HG03432 (cell line): ENCODE measurements around the gene NPM1.
"Not testable (repeated sequence)": the region's sequence is repeated elsewhere in the genome, so short reads cannot be mapped to it uniquely, and the experiment has no call there.

Source experiments
- ATAC-seq: cut with Tn5 transposase; IDR thresholded peaks from one replicate; pipeline ENCODE4 v1.9.1; 2021; ENCODE audit warnings: mild to moderate bottlenecking, moderate library complexity; ENCODE audit not compliant: unreplicated experiment

NPM1 gene, protein sequence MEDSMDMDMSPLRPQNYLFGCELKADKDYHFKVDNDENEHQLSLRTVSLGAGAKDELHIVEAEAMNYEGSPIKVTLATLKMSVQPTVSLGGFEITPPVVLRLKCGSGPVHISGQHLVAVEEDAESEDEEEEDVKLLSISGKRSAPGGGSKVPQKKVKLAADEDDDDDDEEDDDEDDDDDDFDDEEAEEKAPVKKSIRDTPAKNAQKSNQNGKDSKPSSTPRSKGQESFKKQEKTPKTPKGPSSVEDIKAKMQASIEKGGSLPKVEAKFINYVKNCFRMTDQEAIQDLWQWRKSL

DNA sequence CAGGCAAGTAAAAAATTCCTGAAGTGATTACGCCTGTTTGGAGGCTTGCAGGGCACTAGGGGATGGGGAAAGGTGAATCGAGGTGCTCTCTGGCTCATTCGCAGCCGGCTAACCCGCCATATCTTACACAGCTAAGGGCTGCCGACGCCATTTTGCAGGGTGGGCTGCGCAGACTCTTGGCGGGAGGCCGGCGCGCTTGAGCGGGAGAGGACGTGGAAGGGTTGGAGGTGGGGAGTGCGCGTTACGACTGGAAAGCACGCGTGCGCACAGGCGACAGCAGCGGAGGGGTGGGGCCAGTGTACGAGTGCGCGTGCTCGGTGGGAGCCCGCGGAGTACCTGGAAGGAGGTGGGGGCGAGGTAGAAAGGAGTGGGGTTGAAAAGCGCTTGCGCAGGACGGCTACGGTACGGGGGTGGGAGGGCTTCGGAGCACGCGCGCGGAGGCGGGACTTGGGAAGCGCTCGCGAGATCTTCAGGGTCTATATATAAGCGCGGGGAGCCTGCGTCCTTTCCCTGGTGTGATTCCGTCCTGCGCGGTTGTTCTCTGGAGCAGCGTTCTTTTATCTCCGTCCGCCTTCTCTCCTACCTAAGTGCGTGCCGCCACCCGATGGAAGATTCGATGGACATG lies at the start of gene NPM1:
NPM1 (plus strand) TSS at position 505 of the 625 bp plus-strand sequence; CDS start at position 605, 100 bp downstream.
- peak; percentile 86 for ATAC-seq

DNA sequence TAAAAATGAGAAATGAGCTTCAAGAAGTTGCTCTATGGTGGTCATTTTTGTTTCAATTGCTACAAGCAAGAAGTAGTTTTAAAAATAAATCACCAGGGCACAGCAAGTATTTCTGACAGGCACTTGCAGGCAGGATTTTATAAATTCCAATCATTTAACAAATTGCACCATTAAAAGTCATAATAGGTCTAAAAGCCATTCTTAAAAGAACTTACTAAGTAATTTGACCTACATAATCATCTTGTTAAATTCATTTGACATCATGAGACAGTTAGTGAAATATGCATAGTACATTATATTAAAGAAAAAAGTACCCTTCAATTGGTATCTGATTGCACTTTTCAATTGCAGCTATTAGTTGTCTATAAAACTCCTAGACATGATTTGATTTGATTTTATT lies 47.6 kb upstream of the NPM1 start:
- no peak for ATAC-seq

DNA sequence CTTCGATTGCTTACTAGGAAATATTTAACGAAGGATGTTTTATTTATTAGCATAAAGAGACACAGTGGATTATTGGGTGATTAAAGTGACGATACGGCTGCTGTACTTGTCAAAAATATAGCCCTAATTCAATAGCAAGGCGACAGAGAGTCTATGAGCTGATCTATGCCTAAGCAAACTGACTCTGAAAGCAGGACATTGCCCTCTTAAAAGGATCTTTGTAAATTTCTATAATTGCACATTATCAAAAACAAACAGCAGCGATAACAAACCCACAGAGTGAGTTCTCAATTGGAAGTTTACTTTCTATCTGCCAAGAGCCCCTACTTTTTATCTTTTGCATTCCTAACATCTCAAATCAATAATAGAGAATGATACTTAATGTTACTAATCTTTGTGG lies 47.2 kb upstream of the NPM1 start:
- ATAC-seq: no peak

DNA sequence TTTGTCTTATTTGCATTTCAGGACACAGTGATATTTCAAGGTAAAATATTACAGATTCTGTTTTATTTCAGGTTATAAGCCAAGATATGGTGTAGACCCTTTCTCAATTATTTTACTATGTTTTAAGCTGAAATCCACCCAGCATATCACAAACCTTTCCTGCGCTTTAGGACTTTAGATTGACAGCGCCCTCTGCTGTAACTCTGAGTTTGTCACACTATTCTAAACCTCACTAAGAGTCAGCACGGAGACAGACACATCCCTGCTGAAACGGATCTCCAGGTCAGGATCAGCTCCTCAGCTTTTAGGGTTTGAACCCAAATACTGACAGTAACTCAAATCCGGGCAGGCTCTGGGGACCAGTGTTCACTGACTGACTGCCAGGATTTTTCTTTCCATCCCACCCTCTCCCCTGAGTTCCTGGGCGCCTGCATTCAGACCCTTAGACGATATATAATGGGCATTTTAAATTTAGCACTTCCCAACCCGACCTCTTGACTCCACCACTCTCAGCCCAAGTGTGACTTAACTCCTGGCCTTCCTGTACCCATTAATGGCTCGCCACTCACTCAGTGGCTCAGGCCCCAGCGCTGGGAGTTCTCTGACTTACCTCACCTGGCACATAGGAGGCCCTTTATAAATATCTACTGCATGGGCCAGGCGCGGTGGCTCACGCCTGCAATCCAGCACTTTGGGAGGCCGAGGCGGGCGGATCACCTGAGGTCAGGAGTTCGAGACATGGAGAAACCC lies 45.1 kb upstream of the NPM1 start:
- peak; percentile 69 for ATAC-seq

DNA sequence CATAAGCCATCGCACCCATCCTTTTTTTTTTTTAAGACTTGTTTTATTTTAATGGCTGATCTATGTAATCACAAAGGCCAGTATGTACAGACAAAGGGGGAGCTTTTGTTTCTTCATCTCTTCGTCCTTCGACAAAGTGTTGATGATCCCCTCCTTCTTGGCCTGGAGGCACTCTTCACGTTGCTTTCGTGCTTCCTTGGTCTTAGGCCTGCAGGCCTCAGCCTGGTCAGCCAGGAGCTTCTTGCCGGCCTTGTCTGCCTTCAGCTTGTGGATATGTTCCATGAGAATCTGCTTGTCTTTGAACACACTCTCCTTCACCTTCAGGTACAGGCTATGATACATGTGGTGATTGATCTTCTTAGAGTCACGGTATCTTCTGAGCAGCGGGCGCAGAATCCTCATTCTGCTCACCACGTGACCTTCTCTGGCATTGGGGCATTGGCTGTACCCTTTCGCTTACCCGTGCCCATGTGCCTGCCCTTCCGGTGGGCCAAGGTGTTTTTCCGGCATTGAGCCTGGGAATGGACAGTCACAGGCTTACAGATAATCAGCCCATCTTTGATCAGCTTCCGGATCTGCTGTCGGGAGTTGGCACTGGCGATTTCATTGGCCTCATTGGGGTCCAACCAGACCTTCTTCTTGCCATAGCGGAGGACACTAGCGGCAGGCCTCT lies 42.6 kb upstream of the NPM1 start:
- ATAC-seq: no peak

DNA sequence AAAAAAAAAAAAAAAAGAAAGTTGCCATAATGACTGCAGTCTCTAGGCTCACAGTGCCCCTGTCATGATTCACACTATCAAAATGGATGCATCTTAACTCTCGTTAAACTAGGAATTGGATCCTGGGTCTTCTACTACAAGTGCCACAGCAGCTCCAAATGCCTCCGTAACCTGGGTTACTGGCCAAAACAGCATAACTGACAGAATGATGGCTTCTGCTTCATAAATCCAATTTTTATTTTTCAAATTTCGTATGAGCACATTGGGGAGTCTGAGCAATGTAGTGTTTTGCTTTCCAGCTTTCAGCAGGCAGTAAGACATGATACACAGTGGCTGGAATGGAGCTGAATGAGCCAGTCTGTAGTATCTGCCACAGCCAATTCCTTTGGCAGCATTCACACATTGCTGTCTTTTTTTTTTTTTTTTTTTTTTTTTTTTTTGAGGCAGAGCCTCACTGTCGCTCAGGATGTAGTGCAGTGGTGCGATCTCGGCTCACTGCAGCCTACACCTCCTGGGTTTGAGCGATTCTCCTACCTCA lies 36.0 kb upstream of the NPM1 start:
- ATAC-seq: no peak

DNA sequence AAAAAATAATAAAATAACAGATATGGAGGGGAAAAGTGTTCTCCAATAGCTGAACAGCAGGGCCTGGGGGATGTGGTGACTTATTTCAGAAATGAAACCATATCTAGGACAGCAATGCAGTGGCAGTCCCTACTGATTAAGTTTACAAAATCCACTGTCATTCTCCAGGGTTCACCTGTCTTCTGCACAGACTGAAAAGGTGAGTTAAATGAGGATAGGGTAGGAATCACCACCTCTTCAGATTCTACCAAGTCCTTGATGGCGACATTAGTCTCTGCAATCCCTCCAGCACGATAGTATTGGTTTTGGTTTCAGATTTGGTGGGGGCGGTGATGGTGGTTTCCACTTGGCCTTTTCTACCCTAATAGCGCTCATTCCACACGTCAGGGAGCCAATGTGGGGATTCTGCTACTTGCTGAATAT lies 32.3 kb upstream of the NPM1 start:
- peak; percentile 96 for ATAC-seq

DNA sequence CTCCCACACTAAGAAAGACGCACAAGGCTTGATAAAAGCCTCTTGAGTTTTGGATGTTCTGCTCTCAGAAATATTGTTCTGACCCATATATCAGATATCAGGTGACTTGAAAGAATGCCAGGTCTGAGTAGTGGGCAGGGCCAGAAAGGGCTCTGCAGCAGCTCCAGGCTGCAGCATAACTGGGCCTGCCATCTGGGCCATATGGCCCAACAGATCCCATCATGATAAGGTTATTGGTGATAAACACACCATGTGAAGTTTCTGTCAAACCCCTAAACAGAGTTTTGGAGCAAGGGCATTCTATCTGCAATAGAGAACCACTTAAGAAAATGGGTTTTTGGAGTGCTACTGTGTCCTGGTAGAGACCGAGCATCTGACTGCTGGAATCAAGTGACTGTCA lies 29.8 kb upstream of the NPM1 start:
- no peak for ATAC-seq

DNA sequence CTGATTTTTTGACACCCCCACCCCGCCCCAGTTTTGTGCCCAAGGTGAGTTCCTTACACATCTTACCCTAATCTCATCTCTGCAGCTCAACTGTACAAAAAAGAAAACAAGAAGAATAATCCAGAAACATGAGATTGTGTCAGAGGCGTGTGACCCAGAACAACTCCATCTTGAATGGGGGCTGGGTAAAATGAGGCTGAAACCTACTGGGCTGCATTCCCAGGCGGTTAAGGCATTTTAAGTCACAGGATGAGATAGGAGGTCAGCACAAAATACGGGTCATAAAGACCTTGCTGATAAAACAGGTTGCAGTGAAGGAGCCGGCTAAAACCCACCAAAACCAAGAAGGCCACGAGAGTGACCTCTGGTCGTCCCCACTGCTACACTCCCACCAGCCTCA lies 26.5 kb upstream of the NPM1 start:
- ATAC-seq: not testable (repeated sequence)

DNA sequence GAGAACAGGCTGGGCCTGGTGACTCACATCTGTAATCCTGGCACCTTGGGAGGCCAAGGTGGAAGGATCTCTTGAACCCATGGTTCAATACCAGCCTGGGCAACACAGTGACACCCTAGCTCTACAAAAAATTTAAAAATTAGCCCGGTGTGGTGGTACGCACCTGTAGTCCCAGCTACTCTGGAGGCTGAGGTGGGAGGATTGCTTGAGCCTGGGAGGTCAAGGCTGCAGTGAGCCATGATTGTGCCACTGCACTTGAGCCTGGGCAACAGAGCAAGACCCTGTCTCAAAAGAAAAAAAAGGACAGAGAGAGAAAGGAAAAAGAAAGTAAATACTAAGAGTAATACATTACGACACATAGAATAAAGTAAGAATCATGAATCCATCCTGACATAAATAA lies 24.4 kb upstream of the NPM1 start:
- ATAC-seq: not testable (repeated sequence)

DNA sequence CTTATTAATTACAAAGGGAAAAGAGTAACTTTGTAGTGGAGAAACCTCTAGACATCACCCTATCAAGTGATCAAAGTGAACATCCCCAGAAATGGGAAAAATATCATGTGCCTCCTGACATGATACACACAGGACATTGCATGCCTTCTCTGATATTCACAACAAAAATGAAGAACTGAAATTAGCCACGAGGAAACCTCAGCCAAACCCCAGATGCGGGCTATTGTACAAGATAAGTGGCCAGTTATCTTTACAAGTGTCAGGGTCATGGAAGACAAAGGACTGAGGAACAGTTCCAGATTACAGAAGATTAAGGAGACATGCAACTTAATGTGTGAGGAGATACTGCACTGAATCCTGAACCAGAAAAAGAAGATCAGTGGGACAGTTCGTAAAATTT lies 23.8 kb upstream of the NPM1 start:
- ATAC-seq: no peak

DNA sequence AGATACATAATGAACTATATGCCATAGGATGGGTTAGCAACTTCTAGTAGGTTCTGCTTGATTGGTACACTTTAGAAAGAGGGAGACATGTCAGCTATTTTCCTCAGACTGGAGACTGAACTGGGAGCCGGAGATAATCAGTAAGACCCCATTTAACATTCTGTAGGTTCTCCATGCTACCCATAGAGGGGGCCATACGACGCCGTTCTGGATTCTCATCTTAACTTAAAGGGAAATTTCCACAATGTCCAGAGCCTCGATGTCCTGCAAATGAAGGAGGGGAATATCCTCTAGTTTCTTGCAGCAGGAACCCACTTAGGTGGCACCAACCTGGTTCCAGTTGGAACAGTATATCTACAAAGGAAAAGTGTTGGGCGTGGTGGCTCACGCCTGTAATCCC lies 22.3 kb upstream of the NPM1 start:
- no peak for ATAC-seq

DNA sequence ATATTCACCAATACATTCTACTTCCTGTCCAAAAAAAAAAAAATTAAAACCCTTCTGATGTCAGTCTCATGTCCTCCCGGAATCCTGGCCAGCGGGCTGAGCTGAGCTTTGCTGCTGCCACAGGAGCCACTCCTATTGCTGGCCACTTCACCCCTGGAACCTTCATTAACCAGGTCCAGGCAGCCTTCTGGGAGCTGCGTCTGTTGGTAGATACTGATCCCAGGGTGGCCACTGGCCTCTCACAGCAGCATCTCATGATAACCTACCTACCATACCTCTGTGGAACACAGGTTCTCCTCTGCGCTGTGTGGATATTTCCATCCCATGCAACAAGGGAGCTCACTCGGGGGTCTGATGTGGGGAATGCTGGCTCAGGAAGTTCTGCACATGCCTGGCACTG lies 21.0 kb upstream of the NPM1 start:
- ATAC-seq: no peak

DNA sequence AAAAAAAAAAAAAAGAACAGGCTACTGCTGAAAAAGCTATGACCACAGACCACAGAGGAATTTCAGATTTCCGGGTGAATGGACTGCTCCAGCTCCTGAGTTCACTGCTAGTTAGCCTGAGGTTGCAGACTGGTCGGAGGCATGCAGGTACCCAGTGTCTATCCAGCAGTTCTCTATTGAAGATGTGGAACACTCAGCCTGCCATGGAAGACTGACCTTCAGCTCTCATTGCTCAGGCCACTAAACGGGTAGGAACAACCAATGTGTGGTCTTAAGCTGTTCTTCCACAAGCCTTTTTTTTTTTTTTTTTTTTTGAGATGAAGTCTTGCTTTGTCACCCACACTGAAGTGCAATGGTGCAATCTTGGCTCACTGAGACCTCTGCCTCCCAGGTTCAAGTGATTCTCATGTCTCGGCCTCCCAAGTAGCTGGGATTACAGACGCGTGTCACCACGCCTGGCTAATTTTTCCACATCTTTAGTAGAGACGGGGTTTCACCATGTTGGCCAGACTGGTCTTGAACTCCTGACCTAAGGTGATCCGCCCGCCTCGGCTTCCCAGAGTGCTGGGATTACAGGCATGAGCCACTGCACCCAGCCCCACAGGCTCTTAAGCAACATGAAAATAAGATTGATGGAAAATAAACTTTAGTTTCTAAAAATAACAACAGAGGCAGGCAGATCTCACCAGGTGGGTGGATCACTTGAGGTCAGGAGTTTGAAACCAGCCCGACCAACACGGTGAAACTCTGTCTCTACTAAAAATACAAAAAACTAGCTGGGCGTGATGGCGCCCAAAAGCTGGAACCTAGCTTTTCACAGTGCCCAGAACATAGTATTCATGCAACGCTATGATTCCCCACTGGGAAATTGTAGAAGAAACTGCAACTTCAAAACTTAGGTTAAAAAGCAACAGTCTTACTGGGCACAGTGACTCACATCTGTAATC lies 20.0 kb upstream of the NPM1 start:
- ATAC-seq: no peak

DNA sequence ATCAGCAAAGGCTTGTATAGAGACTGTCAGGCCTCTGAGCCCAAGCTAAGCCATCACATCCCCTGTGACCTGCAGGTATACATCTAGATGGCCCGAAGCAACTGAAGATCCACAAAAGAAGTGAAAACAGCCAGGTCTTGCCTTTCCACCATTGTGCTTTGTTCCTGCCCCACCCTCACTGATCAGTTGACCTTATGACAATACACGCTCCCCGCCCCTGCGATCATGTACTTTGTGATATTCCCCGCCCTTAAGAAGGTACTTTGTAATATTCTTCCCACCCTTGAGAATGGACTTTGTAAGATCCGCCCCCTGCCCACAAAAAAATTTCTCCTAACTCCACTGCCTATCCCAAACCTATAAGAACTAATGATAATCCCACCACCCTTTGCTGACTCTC lies 18.6 kb upstream of the NPM1 start:
- no peak for ATAC-seq

DNA sequence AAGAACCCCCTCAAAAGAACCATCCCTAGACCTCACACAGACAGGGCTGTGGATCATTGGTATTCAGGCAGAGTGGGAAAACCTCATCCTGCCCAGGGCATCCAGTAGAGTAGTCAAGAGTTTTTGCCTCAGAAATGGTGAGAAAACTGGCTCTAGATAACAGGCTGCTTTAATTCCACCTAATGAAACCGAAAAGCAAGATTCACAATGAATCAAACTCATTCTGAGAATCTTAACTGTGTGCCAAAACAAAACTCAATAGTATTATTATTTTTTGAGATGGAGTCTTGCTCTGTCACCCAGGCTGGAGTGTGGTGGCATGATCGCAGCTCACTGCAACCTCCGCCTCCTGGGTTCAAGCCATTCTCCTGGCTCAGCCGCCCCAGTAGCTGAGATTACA lies 17.8 kb upstream of the NPM1 start:
- ATAC-seq: no peak

DNA sequence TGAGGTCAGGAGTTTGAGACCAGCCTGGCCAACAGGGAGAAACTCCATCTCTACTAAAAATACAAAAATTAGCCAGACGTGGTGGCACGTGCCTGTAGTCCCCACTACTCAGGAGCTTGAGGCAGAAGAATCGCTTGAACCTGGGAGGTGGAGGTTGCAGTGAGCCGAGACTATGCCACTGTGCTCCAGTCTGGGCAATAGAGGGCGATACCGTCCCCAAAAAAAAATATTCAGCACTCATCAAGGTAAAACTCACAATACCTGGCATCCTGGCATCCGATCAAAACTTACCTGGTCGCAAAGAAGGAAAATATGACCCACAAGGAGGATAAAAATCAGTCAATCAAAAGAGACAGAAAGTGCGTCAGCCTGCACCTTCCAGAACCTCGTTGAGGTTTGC lies 16.8 kb upstream of the NPM1 start:
- not testable (repeated sequence) for ATAC-seq

DNA sequence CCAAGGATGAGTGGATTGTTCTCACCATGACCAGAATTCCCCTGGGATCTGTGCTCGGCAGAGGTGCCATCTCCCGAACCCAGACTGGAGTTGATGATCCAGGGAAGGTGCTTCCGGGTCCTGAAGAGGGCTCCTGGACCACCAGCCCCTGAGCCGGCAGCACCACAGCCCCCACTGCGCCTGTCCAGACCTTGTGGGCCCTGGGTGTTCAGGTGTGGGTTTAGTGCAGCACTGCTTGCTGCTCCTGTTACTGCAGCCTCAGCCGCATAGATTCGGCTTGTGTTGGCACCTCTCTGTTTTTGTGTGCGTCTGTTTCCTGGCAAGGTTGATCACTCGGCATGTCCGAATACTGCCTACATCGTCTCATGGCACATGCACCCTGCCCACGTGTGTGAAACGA lies 16.3 kb upstream of the NPM1 start:
- ATAC-seq: no peak

DNA sequence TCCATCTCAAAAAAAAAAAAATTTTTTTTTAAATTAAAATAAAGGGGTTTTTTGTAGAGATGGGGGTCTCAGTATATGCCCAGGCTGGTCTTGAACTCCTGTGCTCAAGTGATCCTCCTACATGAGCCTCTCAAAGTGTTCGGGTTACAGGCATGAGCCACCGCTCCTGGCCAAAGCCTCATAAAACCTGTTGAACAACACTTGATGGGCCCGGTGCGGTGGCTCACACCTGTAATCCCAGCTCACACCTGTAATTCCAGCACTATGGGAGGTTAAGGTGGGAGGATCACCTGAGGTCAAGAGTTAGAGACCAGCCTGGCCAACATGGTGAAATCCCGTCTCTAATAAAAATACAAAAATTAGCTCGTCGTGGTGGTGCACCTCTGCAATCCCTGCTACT lies 7.7 kb upstream of the NPM1 start:
- no peak for ATAC-seq

DNA sequence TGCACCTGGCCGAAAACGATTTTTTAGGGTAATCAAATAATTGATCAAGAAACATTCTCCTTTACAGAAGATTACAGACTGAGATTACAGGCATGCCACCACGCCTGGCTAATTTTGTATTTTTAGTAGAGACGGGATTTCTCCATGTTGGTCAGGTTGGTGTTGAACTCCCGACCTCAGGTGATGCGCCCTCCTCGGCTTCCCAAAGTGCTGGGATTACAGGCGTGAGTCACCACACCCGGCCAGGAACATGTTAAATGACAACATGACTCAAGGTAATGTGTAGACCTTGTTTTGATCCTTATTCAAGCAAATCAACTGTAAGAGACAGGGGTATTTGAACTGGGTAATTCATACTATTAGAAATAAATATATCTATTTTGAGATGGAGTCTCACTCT lies 3.2 kb upstream of the NPM1 start:
- not testable (repeated sequence) for ATAC-seq
